GM19043 (cell line): ENCODE measurements around the gene AP1AR.

Experiments used
- ATAC-seq: cut with Tn5 transposase; IDR thresholded peaks from one replicate; pipeline ENCODE4 v1.9.1; 2021; ENCODE audit warnings: low read depth; ENCODE audit not compliant: unreplicated experiment

Gene AP1AR

DNA sequence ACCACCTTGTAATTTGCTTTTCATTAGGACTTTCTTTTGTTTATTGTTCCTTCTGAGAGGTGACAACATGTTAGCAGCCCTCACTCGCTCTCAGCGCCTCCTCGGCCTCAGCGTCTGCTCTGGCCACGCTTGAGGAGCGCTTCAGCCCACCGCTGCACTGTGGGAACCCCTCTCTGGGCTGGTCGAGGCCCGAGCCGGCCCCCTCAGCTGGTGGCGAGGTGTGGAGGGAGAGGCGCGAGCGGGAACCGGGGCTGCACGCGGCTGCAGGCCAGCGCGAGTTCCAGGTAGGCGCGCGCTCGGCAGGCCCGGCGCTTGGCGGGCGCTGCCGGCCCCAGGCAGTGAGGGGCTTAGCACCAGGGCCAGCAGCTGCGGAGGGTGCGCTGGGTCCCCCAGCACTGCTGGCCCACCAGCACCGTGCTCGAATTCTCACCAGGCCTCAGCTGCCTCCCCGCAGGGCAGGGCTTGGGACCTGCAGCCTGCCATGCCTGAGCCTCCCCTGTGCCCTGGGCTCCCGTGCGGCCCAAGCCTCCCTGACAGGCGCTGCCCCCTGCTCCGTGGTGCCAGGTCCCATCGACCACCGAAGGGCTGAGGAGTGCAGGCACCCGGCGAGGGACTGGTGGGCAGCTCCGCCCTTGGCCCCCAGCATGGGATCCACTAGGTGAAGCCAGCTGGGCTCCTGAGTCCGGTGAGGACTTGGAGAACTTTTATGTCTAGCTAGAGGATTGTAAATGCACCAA is 9.2 kb upstream of the AP1AR start:
- ATAC-seq, result no peak

DNA sequence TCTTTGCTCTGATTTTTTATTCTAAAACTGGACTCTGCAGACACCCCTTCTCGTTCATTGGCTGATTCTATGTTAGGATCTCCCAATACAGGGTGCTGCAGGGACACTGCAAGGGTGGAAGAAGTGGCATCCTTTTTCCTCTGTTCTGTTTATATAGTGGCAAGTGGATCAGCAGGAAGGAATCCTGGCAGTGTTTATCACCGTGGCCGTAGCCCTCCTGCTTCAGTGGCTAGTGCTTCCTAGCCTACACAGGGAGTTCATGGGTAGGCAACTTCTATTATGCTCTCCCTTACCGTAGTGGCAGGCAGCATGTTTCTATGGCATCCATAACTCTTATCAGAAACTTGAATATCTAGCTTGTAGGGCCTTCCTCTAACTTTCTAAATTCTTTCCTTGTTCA is 6.4 kb upstream of the AP1AR start:
- ATAC-seq, result no peak

DNA sequence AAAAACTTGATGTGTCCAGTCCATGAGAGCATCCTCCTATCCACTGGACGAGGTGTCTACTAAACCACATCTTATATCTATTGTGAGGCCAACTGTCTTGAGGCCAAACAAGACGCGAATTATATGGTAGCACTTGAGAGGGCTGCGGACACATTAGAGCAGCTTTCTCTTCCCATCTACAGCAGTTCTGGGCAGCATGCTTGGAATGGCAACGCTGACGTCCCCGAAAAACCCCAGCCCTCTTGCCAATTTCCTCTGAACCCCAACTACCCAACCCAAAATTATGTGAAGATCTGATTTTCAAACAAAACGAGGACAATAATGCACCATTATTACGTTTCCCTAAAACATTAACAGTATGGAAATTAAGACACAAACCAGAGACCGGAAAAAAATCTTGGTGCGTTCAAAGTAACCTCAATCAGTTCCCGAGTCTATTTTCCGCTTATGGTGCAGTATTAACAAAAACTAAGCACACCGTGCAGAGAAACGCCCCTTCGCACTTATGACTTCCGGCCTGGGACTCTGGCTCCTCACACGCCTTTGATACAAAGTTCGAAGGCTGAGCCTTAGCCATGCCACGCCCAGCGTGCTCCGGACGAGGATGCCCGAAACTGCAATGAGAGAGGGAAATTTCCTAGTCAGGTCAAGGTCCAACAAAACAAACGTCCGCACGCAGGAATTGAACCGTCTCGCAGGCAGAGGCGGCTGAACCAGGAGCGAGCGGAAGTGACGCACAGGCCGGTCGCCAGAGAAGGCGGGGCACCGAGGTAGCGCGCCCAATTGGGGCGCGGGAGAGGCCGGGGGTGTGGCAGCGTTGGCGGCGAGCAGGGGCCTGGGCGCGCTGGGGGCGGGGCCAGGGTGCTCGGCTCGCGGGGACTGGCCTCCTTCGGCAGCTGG is 458 bp upstream of the AP1AR start:
- peak; percentile 75 for ATAC-seq

DNA sequence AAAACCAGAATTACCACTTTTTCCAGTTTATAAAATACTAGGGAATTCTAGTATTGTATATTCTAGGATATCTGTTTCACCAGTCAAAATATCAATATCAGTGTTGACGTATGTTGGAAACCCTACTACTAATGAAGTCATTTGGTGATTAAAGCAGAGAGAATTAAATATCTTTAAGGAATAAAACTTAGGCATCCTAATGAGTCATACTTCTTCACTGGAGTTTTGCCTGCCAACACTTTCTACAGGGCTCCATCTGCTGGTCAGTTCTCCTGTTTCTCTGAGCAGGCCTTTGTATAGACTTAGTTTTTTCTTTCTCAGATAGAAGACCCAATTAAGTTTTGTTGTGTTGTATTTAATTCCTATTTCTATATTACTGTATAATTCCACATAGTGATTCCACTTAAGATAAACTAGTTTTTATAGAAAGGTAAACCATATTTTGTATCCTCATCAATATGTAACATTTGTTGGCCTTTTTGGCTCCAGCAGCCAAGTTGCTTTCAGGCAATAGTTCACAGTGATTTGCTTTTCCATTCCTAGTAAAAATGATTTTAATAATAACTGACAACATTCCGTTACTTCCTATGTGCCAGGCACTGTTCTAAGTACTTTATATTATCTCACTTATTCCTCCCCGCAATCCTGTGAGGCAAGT is 3.5 kb downstream of the AP1AR start:
- ATAC-seq, result no peak

GRCh38 chr4:112236040-112236439 is 4.5 kb downstream of the AP1AR start:
- no peak for ATAC-seq

GRCh38 chr4:112238833-112239232 is 7.2 kb downstream of the AP1AR start:
- no peak for ATAC-seq

- no peak for ATAC-seq
Observed at GRCh38 chr4:112245383-112245782, 13.8 kb downstream of the AP1AR start.

GRCh38 chr4:112247021-112247420 is 15.4 kb downstream of the AP1AR start:
- ATAC-seq, result no peak

GRCh38 chr4:112251019-112251643 is 19.5 kb downstream of the AP1AR start:
- ATAC-seq, result no peak

DNA sequence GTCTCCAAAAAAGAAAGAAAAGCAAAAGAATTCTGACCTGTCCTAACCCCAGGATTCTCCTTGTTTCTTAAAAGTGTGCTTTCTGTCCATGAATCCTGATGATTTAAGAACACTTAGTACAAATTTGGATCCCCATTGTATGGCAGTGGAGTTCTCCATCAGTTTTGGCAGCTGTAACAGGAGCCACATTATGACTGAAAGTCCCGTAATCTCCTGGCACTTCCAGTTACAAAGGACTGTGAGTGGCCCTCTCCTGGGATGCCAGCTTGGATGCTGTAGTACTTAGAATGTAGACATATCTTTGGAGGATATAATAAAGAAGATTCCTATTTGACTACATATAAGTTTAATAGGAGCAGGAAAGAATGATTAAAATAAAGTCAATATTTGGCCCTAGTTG is 20.6 kb downstream of the AP1AR start:
- ATAC-seq, result no peak

GRCh38 chr4:112253382-112254000 is 21.9 kb downstream of the AP1AR start:
- no peak for ATAC-seq

DNA sequence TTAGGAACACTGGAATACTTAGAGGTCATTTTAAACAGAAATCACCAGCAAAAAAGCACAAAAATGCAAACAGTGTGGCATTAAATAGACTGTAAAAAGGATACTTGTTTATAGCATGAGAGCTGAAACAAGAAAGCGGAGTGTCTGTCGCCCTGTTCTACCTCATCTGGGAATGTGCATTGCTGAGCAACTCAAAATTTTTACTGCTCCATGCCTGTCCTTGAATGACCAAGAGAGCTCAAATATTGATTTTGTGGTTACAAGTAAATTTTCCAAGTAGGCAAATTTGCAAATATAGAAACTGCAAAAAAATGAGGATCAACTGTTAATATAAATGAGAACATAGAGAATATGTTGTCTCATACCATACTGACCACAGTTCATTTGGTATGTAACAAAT is 25.5 kb downstream of the AP1AR start:
- no peak for ATAC-seq

DNA sequence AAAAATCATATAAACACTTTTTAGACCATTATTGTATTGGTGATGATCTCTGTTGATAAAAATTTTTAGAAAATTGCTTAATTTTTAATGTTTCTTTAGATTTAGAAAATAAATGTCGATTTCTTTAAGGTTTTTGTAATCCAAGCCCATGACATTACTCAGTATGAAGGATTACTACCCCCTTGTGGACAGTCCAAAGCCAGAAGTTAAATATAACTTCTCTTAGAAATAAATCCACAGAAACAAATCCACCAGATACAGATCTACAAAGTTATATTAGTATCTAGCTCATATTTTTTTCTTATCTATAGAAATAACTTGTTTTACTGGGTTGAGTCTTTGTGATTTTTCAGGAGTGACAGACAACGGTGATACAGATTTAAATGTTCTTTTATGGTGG is 35.2 kb downstream of the AP1AR start:
- ATAC-seq, result no peak

DNA sequence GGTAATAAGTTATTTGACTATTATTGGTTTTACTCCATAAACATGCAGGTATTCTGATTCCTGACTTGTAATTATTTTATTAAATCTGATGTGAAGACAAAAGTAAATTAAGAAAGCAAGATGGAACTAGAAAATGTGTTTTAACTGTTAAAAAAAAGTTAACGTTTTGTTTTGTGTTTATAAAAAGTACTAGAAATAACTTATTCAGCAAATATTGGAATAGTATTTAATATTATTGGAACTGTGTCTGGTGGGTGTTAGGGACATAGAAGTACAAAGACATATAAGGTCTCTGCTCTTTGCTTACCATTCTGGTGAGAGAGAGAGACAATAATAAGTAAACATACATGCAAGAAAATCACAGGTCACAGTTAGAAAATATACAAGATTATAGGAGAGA is 38.5 kb downstream of the AP1AR start:
- ATAC-seq, result no peak

DNA sequence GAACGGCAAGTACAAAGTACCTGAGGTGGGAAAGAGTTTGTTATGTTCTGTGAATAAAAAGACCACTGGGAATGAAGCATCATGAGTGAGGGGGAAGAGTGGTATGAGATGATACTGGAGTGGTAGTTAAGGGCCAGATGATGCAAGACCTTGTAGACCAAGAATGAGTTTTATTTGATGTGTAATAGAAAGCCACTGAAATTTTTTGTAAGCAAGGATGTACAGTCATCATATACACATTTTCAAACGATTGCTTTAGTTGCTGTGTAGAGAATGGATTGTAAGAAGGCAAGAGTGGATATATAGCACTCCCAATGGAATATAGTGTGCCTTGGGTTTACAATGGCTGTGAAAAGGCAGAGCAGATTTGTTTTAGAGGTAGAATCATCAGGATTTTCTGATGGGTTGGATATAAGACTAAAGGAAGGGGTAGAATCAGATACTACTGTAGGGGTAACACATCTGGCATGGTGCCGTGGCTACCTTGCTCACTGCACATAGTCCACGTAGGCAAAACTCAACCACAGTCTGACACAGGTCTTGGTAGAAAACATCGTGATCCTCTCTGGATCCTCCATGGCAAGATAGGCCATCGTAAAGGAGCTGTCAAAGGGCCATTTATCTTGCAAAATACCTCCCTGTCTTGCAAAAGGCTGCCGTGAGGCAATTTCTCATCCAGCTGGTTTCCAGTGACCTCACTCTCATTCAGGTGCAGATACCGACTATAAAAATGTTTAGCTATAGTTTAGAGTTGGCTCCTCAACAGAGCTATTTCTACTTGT is 39.2 kb downstream of the AP1AR start:
- no peak for ATAC-seq

GRCh38 chr4:112272292-112272691 is 40.7 kb downstream of the AP1AR start:
- no peak for ATAC-seq

DNA sequence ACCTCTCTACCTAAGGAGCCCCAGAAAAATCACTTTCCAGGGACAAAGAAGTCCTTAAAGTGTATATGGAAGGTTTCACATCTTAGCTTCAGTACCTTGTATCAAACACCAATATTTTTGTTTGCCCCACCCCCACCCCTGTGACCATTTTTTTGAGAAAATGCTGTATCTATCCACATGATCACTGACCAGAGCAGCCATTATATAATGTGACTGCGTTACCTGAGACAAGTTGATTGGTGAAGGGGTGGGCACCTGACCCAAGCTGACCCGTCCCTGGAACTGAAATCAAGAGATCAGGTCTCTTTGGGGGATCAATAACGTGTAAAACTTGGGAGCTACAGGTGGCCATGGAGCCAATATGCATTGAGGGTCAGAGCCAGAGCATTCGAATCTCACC is 43.4 kb downstream of the AP1AR start:
- ATAC-seq, result no peak

GRCh38 chr4:112276113-112276512 is 44.5 kb downstream of the AP1AR start:
- ATAC-seq, result no peak

DNA sequence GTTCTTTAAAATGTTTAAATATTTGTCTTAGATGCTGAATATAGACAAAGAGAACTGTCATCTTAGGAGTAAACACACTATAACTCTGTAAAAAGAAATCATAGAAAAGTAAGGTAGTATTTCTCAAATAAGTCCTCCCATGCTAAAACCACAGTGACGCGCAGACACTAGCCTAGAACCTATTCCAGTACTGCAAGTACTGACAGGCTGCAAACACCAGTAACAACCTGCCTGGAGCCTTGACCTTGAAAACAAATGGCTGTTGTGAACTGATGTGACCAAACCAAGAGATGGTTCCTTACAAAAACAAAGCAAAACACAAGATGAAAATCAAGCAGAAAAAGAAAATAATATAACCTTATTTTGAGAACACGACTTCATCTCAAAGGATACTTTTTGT is 45.6 kb downstream of the AP1AR start:
- ATAC-seq, result no peak
